CD14-positive monocyte (primary cell): ENCODE data around the gene SNN. TPM values are rescaled to one million over a fixed set of nuclear protein-coding genes. Genes with fewer than 3 reads are reported as not detected.

ENCODE experiments used
- DNase-seq, 3 donors: peaks; one replicate each; pipeline ENCODE4 v3.0.0-alpha.2; 2011 to 2022
- H2AFZ ChIP-seq: 2 replicates; pipeline ENCODE4 v1.6.0; 2012; ENCODE audit warnings: mild to moderate bottlenecking, low read depth, low read length, inconsistent platforms; ENCODE audit not compliant: insufficient read depth, poor library complexity, severe bottlenecking
- H3K27ac ChIP-seq, 2 donors: 1 replicate in 1 of 2; 2 replicates in 1 of 2; pipeline ENCODE4 v1.5.1; 2012 to 2013; ENCODE audit warnings: low read length in 2 of 2, control low read depth in 1 of 2, inconsistent platforms in 1 of 2, low read depth in 1 of 2, mild to moderate bottlenecking in 1 of 2
- H3K27me3 ChIP-seq, 2 donors: one replicate each; pipeline versions ENCODE4 v1.6.0 to v1.6.1; 2011 to 2013; ENCODE audit warnings: low read length in 2 of 2; ENCODE audit not compliant: control insufficient read depth in 2 of 2, insufficient read depth in 2 of 2
- H3K36me3 ChIP-seq, 2 donors: replicated peaks in 1 of 2; 1 replicate in 1 of 2; 2 replicates in 1 of 2; pipeline versions ENCODE4 v1.5.1 to v1.6.1; 2012 to 2013; ENCODE audit warnings: low read length in 2 of 2, control low read depth in 1 of 2, inconsistent platforms in 1 of 2, mild to moderate bottlenecking in 1 of 2; ENCODE audit not compliant: insufficient read depth in 2 of 2, control insufficient read depth in 1 of 2
- H3K4me1 ChIP-seq, 2 donors: 1 replicate in 1 of 2; 2 replicates in 1 of 2; pipeline versions ENCODE4 v1.5.1 to v1.6.1; 2012 to 2013; ENCODE audit warnings: low read length in 2 of 2, control low read depth in 1 of 2, inconsistent platforms in 1 of 2, mild to moderate bottlenecking in 1 of 2, moderate library complexity in 1 of 2; ENCODE audit not compliant: insufficient read depth in 2 of 2, control insufficient read depth in 1 of 2
- H3K4me2 ChIP-seq: replicated peaks from 2 replicates; pipeline ENCODE3; 2012; ENCODE audit warnings: low read length, moderate library complexity, mild to moderate bottlenecking; ENCODE audit not compliant: poor library complexity, severe bottlenecking; ENCODE audit errors: extremely low read depth
- H3K4me3 ChIP-seq, 3 experiments: fragments of 200-600 bp in 1 of 3; sonication (generic) in 1 of 3; replicated peaks in 1 of 3; 1 replicate in 2 of 3; 2 replicates in 1 of 3; pipeline ENCODE4 v1.5.1; 2011 to 2013; ENCODE audit warnings: low read length in 3 of 3, mild to moderate bottlenecking in 3 of 3, control low read depth in 2 of 3, low read depth in 2 of 3, inconsistent platforms in 1 of 3, moderate library complexity in 1 of 3
- H3K79me2 ChIP-seq: 2 replicates; pipeline ENCODE4 v1.6.0; 2012; ENCODE audit warnings: mild to moderate bottlenecking, control low read depth, inconsistent platforms, low read length, moderate library complexity; ENCODE audit not compliant: insufficient read depth
- H3K9ac ChIP-seq: 2 replicates; pipeline ENCODE4 v1.6.0; 2017; ENCODE audit warnings: low read length, mild to moderate bottlenecking; ENCODE audit not compliant: insufficient read depth, poor library complexity, severe bottlenecking
- H3K9me3 ChIP-seq, 2 donors: replicated peaks in 1 of 2; 1 replicate in 1 of 2; 2 replicates in 1 of 2; pipeline versions ENCODE4 v1.5.1 to v1.6.1; 2012 to 2013; ENCODE audit warnings: low read length in 2 of 2, control low read depth in 1 of 2; ENCODE audit not compliant: control insufficient read depth in 1 of 2, insufficient read depth in 1 of 2
- H4K20me1 ChIP-seq: 2 replicates; pipeline ENCODE4 v1.6.0; 2012; ENCODE audit warnings: mild to moderate bottlenecking, low read length, control low read depth, moderate library complexity; ENCODE audit not compliant: insufficient read depth
- H3K27ac Mint-ChIP-seq, 7 donors: one replicate each; pipeline ENCODE4 v1.8.0; 2020; ENCODE audit warnings: mild to moderate bottlenecking in 7 of 7, mixed read lengths in 7 of 7, moderate library complexity in 6 of 7, inconsistent platforms in 2 of 7
- H3K27me3 Mint-ChIP-seq, 3 donors: one replicate each; pipeline ENCODE4 v1.8.0; 2021 to 2022; ENCODE audit warnings: low read depth in 3 of 3, mild to moderate bottlenecking in 3 of 3, mixed read lengths in 3 of 3, moderate library complexity in 3 of 3, inconsistent platforms in 1 of 3
- H3K36me3 Mint-ChIP-seq, 2 donors: one replicate each; pipeline ENCODE4 v1.8.0; 2020; ENCODE audit warnings: mixed read lengths in 2 of 2, inconsistent platforms in 1 of 2, mild to moderate bottlenecking in 1 of 2
- H3K4me1 Mint-ChIP-seq: one replicate; pipeline ENCODE4 v1.8.0; 2020; ENCODE audit warnings: mild to moderate bottlenecking, mixed read lengths
- H3K4me3 Mint-ChIP-seq, 2 donors: one replicate each; pipeline ENCODE4 v1.8.0; 2020; ENCODE audit warnings: mild to moderate bottlenecking in 2 of 2, mixed read lengths in 2 of 2, moderate library complexity in 1 of 2
- H3K9me3 Mint-ChIP-seq, 7 donors: one replicate each; pipeline ENCODE4 v1.8.0; 2020 to 2022; ENCODE audit warnings: mixed read lengths in 7 of 7, mild to moderate bottlenecking in 6 of 7, moderate library complexity in 6 of 7, inconsistent platforms in 2 of 7
- WGBS: methylation state at CpG from one replicate; pipeline ENCODE4 v1.1.5; 2013; ENCODE audit warnings: missing lambda C conversion rate; ENCODE audit not compliant: insufficient coverage; 5-methylcytosine and 5-hydroxymethylcytosine counted together
- intact Hi-C, 2 donors: fragments of 100-400 bp; cut with micrococcal nuclease; formaldehyde crosslinking; loops; one replicate each; pipeline versions ENCODE4 v1.15.0 to v1.15.1; 2023
- polyA minus RNA-seq: library from RNA; depleted of rRNA, polyadenylated mRNA; stranded (reverse); fragments of >200 nt; gene quantifications from 2 replicates; pipeline ENCODE4 v1.2.3, GENCODE V29; 2012
- polyA plus RNA-seq, 3 donors: library from polyadenylated mRNA; depleted of rRNA in 1 of 3; unstranded in 2 of 3; stranded (reverse) in 1 of 3; fragments of 300-500 nt in 2 of 3; fragments of >200 nt in 1 of 3; fragmentation: Illumina TruSeq in 2 of 3; gene quantifications; 1 replicate in 2 of 3; 2 replicates in 1 of 3; pipeline ENCODE4 v1.2.3, GENCODE V29; 2012 to 2021
- total RNA-seq, 12 experiments: library from RNA in 1 of 12; stranded (reverse) in 1 of 12; fragments of 120-200 nt in 1 of 12; gene quantifications; one replicate each; pipeline ENCODE4 v1.2.4 and lab custom pipeline; 2013 to 2026; ENCODE audit warnings: mixed read lengths in 6 of 12, inconsistent platforms in 1 of 12
- TF ChIP-seq, protein P1 (sequence below): fragments of 200-600 bp; IDR thresholded peaks from one replicate; pipeline ENCODE4 v1.8.0; 2022; ENCODE audit warnings: antibody characterized with exemption, mild to moderate bottlenecking

Gene SNN
- total RNA-seq (2013) = 82.4 TPM
- polyA plus RNA-seq (100 to 1,000 TPM in 1 of 3 donors, 10 to 100 TPM in 2; 89.4 to 111 (median 91.7) TPM), polyA minus RNA-seq (59.9 and 74.0 TPM in 2 replicates), total RNA-seq (lab: John Stamatoyannopoulos, UW) (103 to 202 (median 157) reads per million in 11 experiments)

DNA sequence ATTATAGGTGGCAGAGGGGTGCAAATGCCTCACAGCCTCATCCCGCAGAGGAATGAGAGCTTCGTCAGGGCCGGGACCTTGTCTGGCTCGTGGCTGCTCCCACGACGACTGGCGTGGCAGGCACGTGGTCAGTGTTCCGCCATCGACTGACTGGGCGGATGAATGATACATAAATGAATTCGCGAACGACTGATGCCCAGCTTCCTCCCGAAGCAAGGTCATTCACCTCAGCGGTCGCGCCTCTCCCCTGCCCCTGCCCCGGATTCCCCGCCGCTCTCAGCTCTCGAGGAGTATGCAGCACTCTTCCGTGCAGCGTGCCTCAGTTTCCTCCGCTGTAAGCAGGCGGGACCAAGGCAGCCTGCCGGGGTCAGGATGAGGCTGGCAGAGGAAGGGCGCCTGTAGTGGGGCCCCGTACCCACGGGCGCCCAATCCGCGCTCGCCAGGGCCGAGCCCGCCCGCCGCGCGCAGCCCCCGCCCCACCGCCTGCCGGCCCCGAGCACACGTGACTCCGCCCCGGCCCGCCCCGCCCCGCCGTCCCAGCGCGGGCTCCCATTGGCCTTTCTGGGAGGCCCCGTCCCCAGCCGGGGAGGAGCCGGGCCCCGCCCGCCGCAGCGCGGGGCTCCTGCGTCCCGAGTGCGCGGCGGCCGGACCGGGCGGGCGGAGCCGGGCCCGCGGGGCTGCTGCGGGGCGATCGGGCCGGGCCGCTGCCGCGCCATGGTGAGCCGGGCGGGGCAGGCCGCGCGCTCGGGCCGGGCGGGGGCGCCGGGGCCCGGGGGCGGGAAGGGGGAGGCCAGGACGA is at the start of gene SNN:
TSS of gene SNN (plus strand) at position 632 of the 799 bp plus-strand sequence. CDS start 7,605 bp downstream, outside the sequence.
- intact Hi-C loops = loop anchor here (2.0 to 5.0 kb wide), 2 partner anchors 33 to 34 kb away; no protein-coding TSS in a partner anchor
- Histone ChIP-seq H3K9me3 (no peaks in the 10 kb centered on the region), H2AFZ (peak within 1 kb of the TSS; percentile 61), H3K79me2 (peaks cover 43% of the 10 kb centered on the region), H3K27me3 (no peaks in the 10 kb centered on the region), H4K20me1 (peaks cover 42% of the 10 kb centered on the region), H3K4me1 (peaks cover 39 to 45% of the 10 kb centered on the region in 2 donors), H3K36me3 (no peaks in the 10 kb centered on the region), H3K4me3 (peak within 1 kb of the TSS; percentile 79 to 92 (median 91)), H3K27ac (peak within 1 kb of the TSS; percentile 95 to 96), H3K4me2 (peak within 1 kb of the TSS; percentile 88), H3K9ac (peak within 1 kb of the TSS; percentile 96)
- Mint-ChIP-seq H3K27me3 (peaks cover 14 to 19% (median 18%) of the 10 kb centered on the region in 3 donors), H3K36me3 (peaks cover 17 to 23% of the 10 kb centered on the region in 2 donors), H3K4me3 (peak within 1 kb of the TSS; percentile 91 to 92), H3K9me3 (peaks cover 0 to 4% (median 0%) of the 10 kb centered on the region in 7 donors), H3K27ac (peak within 1 kb of the TSS; percentile 94 to 98 (median 97)), H3K4me1 (peaks cover 53% of the 10 kb centered on the region)
- TF ChIP-seq, protein P1, sequence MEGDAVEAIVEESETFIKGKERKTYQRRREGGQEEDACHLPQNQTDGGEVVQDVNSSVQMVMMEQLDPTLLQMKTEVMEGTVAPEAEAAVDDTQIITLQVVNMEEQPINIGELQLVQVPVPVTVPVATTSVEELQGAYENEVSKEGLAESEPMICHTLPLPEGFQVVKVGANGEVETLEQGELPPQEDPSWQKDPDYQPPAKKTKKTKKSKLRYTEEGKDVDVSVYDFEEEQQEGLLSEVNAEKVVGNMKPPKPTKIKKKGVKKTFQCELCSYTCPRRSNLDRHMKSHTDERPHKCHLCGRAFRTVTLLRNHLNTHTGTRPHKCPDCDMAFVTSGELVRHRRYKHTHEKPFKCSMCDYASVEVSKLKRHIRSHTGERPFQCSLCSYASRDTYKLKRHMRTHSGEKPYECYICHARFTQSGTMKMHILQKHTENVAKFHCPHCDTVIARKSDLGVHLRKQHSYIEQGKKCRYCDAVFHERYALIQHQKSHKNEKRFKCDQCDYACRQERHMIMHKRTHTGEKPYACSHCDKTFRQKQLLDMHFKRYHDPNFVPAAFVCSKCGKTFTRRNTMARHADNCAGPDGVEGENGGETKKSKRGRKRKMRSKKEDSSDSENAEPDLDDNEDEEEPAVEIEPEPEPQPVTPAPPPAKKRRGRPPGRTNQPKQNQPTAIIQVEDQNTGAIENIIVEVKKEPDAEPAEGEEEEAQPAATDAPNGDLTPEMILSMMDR = no peak
- DNase-seq = peak; percentile 82 to 87 (median 83)
- 7% methylated on average over 66 of the region's 93 CpGs for WGBS

DNA sequence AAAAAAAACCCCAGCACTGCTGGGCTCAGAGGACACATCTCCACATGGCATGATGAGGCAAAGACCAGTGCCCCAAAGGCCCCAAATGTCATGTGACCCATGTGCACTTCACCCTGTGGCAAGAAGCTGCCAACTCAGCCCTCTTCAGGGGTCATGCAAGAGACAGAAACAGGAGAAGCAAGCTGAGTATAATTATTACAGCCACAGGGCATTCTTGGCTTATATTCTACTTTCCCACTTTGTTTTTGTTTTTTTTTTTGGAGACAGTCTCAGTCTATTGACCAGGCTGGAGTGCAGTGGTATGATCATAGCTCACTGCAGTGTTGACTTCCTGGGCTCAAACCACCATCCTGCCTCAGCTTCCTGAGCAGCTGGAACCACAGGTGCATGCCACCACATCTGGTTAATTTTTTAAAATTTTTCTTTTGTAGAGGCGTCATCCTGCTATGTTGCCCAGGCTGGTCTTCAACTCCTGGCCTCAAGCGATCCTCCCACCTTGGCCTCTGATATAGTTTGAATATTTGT is 48.9 kb upstream of the SNN start:
- H3K36me3 ChIP-seq = no peaks in the 10 kb centered on the region
- Mint-ChIP-seq H3K9me3 (peaks cover 4 to 9% (median 7%) of the 10 kb centered on the region in 7 donors), H3K4me1 (peaks cover 55% of the 10 kb centered on the region), H3K36me3 (peaks cover 7 to 10% of the 10 kb centered on the region in 2 donors), H3K27me3 (peaks cover 0 to 6% (median 3%) of the 10 kb centered on the region in 3 donors), H3K27ac (peak overlapping the region; percentile 30 to 94 (median 86)), H3K4me3 (peak overlapping the region in 1 of 2 donors; percentile 53)
- H3K27me3 ChIP-seq = no peaks in the 10 kb centered on the region
- no CpG with 5 or more reads among the region's 2 CpGs for whole genome bisulfite sequencing
- H3K27ac ChIP-seq = peak overlapping the region; percentile 14 to 77
- no peak overlapping the region for H3K4me2 ChIP-seq
- no peaks in the 10 kb centered on the region for H4K20me1 ChIP-seq
- H2AFZ ChIP-seq = no peak overlapping the region
- peaks cover 0 to 7% of the 10 kb centered on the region in 2 donors for H3K9me3 ChIP-seq
- peak; percentile 88 to 95 (median 93) for DNase-seq
- H3K79me2 ChIP-seq = no peaks in the 10 kb centered on the region
- no peak overlapping the region for H3K9ac ChIP-seq
- no peak overlapping the region for H3K4me3 ChIP-seq
- TF ChIP-seq, protein P1 = no peak
- peaks cover 48 to 51% of the 10 kb centered on the region in 2 donors for H3K4me1 ChIP-seq
- intact Hi-C loops = no loop called here
